Activated B cell treated with CpG ODN at 0.5 μM for 24 hours (primary cell): ENCODE data around the gene BCLAF1. TPM values are rescaled to one million over a fixed set of nuclear protein-coding genes. Genes with fewer than 3 reads are reported as not detected.
A peak's percentile ranks its signal among the peaks of the same experiment; 100 is the strongest.

Experiments used
- ATAC-seq: fragments of 200-7000 bp; cut with Tn5 transposase; one replicate; pipeline ENCODE4 v1.10.0; 2021; ENCODE audit warnings: low read depth, mild to moderate bottlenecking, moderate library complexity
- CTCF ChIA-PET: fragments of 350-600 bp; sonication (Branson Sonifier 250); formaldehyde crosslinking; loops from one replicate; lab custom pipeline; 2021; ENCODE audit warnings: antibody characterized with exemption; lab: Charles Lee
- POLR2A ChIA-PET: fragments of 350-600 bp; sonication (Branson Sonifier 250); formaldehyde crosslinking; loops from one replicate; lab custom pipeline; 2021; ENCODE audit warnings: antibody characterized with exemption; lab: Charles Lee
- DNase-seq: peaks from one replicate; pipeline ENCODE4 v3.0.0; 2022
- H3K27ac Mint-ChIP-seq: one replicate; pipeline ENCODE4 v1.8.0; 2020; ENCODE audit warnings: mixed read lengths
- H3K27me3 Mint-ChIP-seq: one replicate; pipeline ENCODE4 v1.8.0; 2021; ENCODE audit warnings: mixed read lengths
- H3K36me3 Mint-ChIP-seq: one replicate; pipeline ENCODE4 v1.8.0; 2021; ENCODE audit warnings: low read depth, mixed read lengths
- H3K4me1 Mint-ChIP-seq: one replicate; pipeline ENCODE4 v1.8.0; 2021; ENCODE audit warnings: mixed read lengths
- H3K4me3 Mint-ChIP-seq: one replicate; pipeline ENCODE4 v1.8.0; 2020; ENCODE audit warnings: mild to moderate bottlenecking, mixed read lengths
- H3K9me3 Mint-ChIP-seq: one replicate; pipeline ENCODE4 v1.8.0; 2020; ENCODE audit warnings: mixed read lengths
- CTCF ChIP-seq: fragments of 200-600 bp; IDR thresholded peaks from one replicate; pipeline ENCODE4 v1.8.0; 2022; ENCODE audit warnings: antibody characterized with exemption, mild to moderate bottlenecking
- intact Hi-C: fragments of 100-400 bp; cut with micrococcal nuclease; formaldehyde crosslinking; loops from one replicate; pipeline ENCODE4 v1.15.1; 2024
- total RNA-seq: library from RNA; stranded (reverse); gene quantifications from 2 replicates; pipeline ENCODE4 v1.2.3, GENCODE V29; 2022

The BCLAF1 gene
- total RNA-seq, 1 donor from 2014 or later, result 259 TPM

- intact Hi-C loops, result no loop called here
- no peaks in the 10 kb centered on the region for H3K4me1 Mint-ChIP-seq
Measured at GRCh38 chr6:136262940-136263339, 26.7 kb downstream of the BCLAF1 start.

GRCh38 chr6:136254851-136255466 is 34.7 kb downstream of the BCLAF1 start:
- Mint-ChIP-seq H3K9me3 (no peaks in the 10 kb centered on the region), H3K27me3 (no peaks in the 10 kb centered on the region), H3K36me3 (peaks cover 34% of the 10 kb centered on the region), H3K27ac (no peak overlapping the region), H3K4me3 (no peak overlapping the region), H3K4me1 (peaks cover 14% of the 10 kb centered on the region)
- POLR2A ChIA-PET, result interaction anchor here (0.6 to 2.7 kb wide), 2 partner anchors 35 to 327 kb away, joined by 4 to 9 read pairs; partner anchors contain the start of gene BCLAF1
- TF ChIP-seq CTCF, result no peak
- CTCF ChIA-PET, result interaction anchor here (1.0 kb wide), 1 partner anchor 33 kb away, joined by 4 read pairs; no protein-coding TSS in a partner anchor
- DNase-seq (no peak), ATAC-seq (no peak)
- intact Hi-C loops, result loop anchor here (10.0 kb wide), 1 partner anchor 300 kb away; the partner anchor contains the start of gene MAP7

More at GRCh38 chr6:136262940-136263339, 26.7 kb downstream of the BCLAF1 start:
- Mint-ChIP-seq H3K36me3 (peaks cover 88% of the 10 kb centered on the region), H3K9me3 (no peaks in the 10 kb centered on the region), H3K27ac (no peak overlapping the region), H3K4me3 (no peak overlapping the region), H3K27me3 (no peaks in the 10 kb centered on the region)
- no peak for DNase-seq
- no peak for ATAC-seq
- CTCF ChIA-PET, result no interaction called here
- POLR2A ChIA-PET, result no interaction called here
- TF ChIP-seq CTCF, result no peak

- Mint-ChIP-seq H3K4me3 (no peak overlapping the region), H3K27ac (no peak overlapping the region), H3K9me3 (no peaks in the 10 kb centered on the region), H3K27me3 (no peaks in the 10 kb centered on the region), H3K4me1 (peaks cover 26% of the 10 kb centered on the region), H3K36me3 (peaks cover 25% of the 10 kb centered on the region)
- TF ChIP-seq CTCF, result no peak
- intact Hi-C loops, result loop anchor here (10.0 kb wide), 1 partner anchor 301 kb away; the partner anchor contains the start of gene MAP7
- no peak for ATAC-seq
- POLR2A ChIA-PET, result interaction anchor here (0.7 to 6.3 kb wide), 2 partner anchors 35 to 1071 kb away, joined by 3 to 84 read pairs; partner anchors contain the start of gene BCLAF1
- DNase-seq, result no peak
- CTCF ChIA-PET, result no interaction called here
Measured at GRCh38 chr6:136253734-136254133, 35.9 kb downstream of the BCLAF1 start.

- CTCF ChIA-PET, result no interaction called here
- Mint-ChIP-seq H3K27me3 (no peaks in the 10 kb centered on the region), H3K36me3 (peaks cover 14% of the 10 kb centered on the region), H3K4me1 (peaks cover 27% of the 10 kb centered on the region), H3K27ac (no peak overlapping the region), H3K4me3 (no peak overlapping the region), H3K9me3 (no peaks in the 10 kb centered on the region)
- POLR2A ChIA-PET, result interaction anchor here (6.3 kb wide), 1 partner anchor 36 kb away, joined by 84 read pairs; the partner anchor contains the start of gene BCLAF1
- TF ChIP-seq CTCF, result no peak
- intact Hi-C loops, result loop anchor here (10.0 kb wide), 1 partner anchor 302 kb away; the partner anchor contains the start of gene MAP7
- DNase-seq, result no peak
- no peak for ATAC-seq
Measured at GRCh38 chr6:136252441-136252840, 37.2 kb downstream of the BCLAF1 start.

- Mint-ChIP-seq H3K27me3 (no peaks in the 10 kb centered on the region), H3K4me1 (peaks cover 27% of the 10 kb centered on the region), H3K9me3 (no peaks in the 10 kb centered on the region), H3K27ac (no peak overlapping the region), H3K36me3 (peaks cover 6% of the 10 kb centered on the region), H3K4me3 (peak overlapping the region; percentile 89)
- POLR2A ChIA-PET, result interaction anchor here (1.2 to 6.3 kb wide), 3 partner anchors 38 to 753 kb away, joined by 4 to 84 read pairs (median 9); partner anchors contain the start of gene BCLAF1
- intact Hi-C loops, result loop anchor here (2.0 to 10.0 kb wide), 2 partner anchors 303 to 1197 kb away; partner anchors contain the start of genes HBS1L and MAP7
- ATAC-seq (no peak), DNase-seq (no peak)
- TF ChIP-seq CTCF, result no peak
- CTCF ChIA-PET, result interaction anchor here (1.2 kb wide), 1 partner anchor 35 kb away, joined by 3 read pairs; no protein-coding TSS in a partner anchor
Measured at GRCh38 chr6:136251394-136251793, 38.3 kb downstream of the BCLAF1 start.
